PC-9 (cell line): Measurements from ENCODE around the gene ACSL6. TPM values are rescaled to one million over a fixed set of nuclear protein-coding genes. Genes with fewer than 3 reads are reported as not detected.

Source experiments
- BruUV-seq: library from RNA; stranded (reverse); fragments of 400-500 nt; replicated peaks from 2 replicates; lab custom pipeline; 2021; lab: Mats Ljungman, UMichigan
- CTCF ChIA-PET: fragments of 300-600 bp; sonication (Branson Sonifier 250); formaldehyde crosslinking; loops from one replicate; lab custom pipeline; 2022; ENCODE audit warnings: antibody characterized with exemption; lab: Charles Lee
- POLR2A ChIA-PET: fragments of 300-600 bp; sonication (Branson Sonifier 250); formaldehyde crosslinking; loops from one replicate; lab custom pipeline; 2022; ENCODE audit warnings: antibody characterized with exemption; ENCODE audit not compliant: unreplicated experiment; lab: Charles Lee
- DNase-seq, 2 experiments: peaks; one replicate each; pipeline versions ENCODE4 v3.0.0 to v3.0.0-alpha.2; 2015 to 2022; ENCODE audit warnings: mixed read lengths in 1 of 2
- H2AFZ ChIP-seq: fragments of 200-600 bp; sonication (generic); 2 replicates; pipeline ENCODE4 v1.8.1; 2017; ENCODE audit warnings: antibody characterized with exemption
- H3F3A ChIP-seq: fragments of 200-600 bp; sonication (generic); 2 replicates; pipeline ENCODE4 v1.8.1; 2017; ENCODE audit warnings: antibody characterized with exemption, mild to moderate bottlenecking, low read depth; ENCODE audit not compliant: insufficient read depth
- H3K27ac ChIP-seq: fragments of 200-600 bp; sonication (generic); 2 replicates; pipeline ENCODE4 v1.6.1; 2016; ENCODE audit warnings: mixed run types
- H3K27me3 ChIP-seq: fragments of 200-600 bp; sonication (generic); 2 replicates; pipeline ENCODE4 v1.6.1; 2016; ENCODE audit warnings: low read depth, mixed run types; ENCODE audit not compliant: insufficient read depth
- H3K36me3 ChIP-seq: fragments of 200-600 bp; sonication (generic); 2 replicates; pipeline ENCODE4 v1.6.1; 2016; ENCODE audit warnings: low read depth, mixed run types
- H3K4me1 ChIP-seq: fragments of 200-600 bp; sonication (generic); replicated peaks from 2 replicates; pipeline ENCODE4 v1.6.1; 2016; ENCODE audit warnings: mixed run types; ENCODE audit not compliant: insufficient read depth
- H3K4me2 ChIP-seq: fragments of 200-600 bp; sonication (generic); 2 replicates; pipeline ENCODE4 v1.6.1; 2017; ENCODE audit warnings: mixed run types
- H3K4me3 ChIP-seq: fragments of 200-600 bp; sonication (generic); 2 replicates; pipeline ENCODE4 v1.6.1; 2016; ENCODE audit warnings: mixed run types
- H3K79me2 ChIP-seq: fragments of 200-600 bp; sonication (generic); 2 replicates; pipeline ENCODE4 v1.6.1; 2017; ENCODE audit warnings: low read depth, mixed run types
- H3K9me2 ChIP-seq: fragments of 200-600 bp; sonication (generic); 2 replicates; pipeline ENCODE4 v1.8.1; 2017; ENCODE audit warnings: mild to moderate bottlenecking; ENCODE audit not compliant: insufficient read depth
- H3K9me3 ChIP-seq: fragments of 200-600 bp; sonication (generic); 2 replicates; pipeline ENCODE4 v1.8.1; 2016; ENCODE audit warnings: low read depth; ENCODE audit not compliant: insufficient read depth
- H4K20me1 ChIP-seq: fragments of 200-600 bp; sonication (generic); 2 replicates; pipeline ENCODE4 v1.8.1; 2017; ENCODE audit not compliant: insufficient read depth
- CTCF ChIP-seq: fragments of 200-600 bp; sonication (generic); conservative IDR thresholded peaks from 2 replicates; pipeline ENCODE4 v1.6.1; 2017; ENCODE audit warnings: mixed run types, antibody characterized with exemption, mild to moderate bottlenecking, moderate library complexity
- EZH2 ChIP-seq: fragments of 200-600 bp; sonication (generic); IDR thresholded peaks from 2 replicates; pipeline ENCODE4 v1.8.0; 2017; ENCODE audit warnings: antibody characterized with exemption, low read depth
- intact Hi-C: fragments of 100-400 bp; cut with micrococcal nuclease; formaldehyde crosslinking; loops from one replicate; pipeline ENCODE4 v1.10.0; 2022; ENCODE audit not compliant: unreplicated experiment
- total RNA-seq: library from RNA; stranded (reverse); gene quantifications from 2 replicates; pipeline ENCODE4 v1.2.3, GENCODE V29; 2021

Gene ACSL6
- total RNA-seq, 1 experiment from 2014 or later: not detected

- TF ChIP-seq EZH2 (no peak), CTCF (no peak)
- Histone ChIP-seq H3K4me3 (no peak overlapping the region), H3K4me1 (peaks cover 10% of the 10 kb centered on the region; the same call in 1 of the 2 replicates), H3F3A (no peaks in the 10 kb centered on the region), H4K20me1 (no peaks in the 10 kb centered on the region), H3K9me3 (no peaks in the 10 kb centered on the region), H3K9me2 (no peaks in the 10 kb centered on the region), H3K27ac (no peak overlapping the region), H2AFZ (no peak overlapping the region), H3K27me3 (no peaks in the 10 kb centered on the region), H3K36me3 (no peaks in the 10 kb centered on the region), H3K4me2 (no peak overlapping the region), H3K79me2 (no peaks in the 10 kb centered on the region)
- no peak for DNase-seq
- BruUV-seq: no TSS peak
- ChIA-PET CTCF (no interaction called here), POLR2A (no interaction called here)
- intact Hi-C loops: no loop called here
Measured at GRCh38 chr5:132003170-132003744, 8.2 kb downstream of the ACSL6 start.

- H3K4me1 ChIP-seq: peaks cover 10% of the 10 kb centered on the region; the same call in 1 of the 2 replicates
- intact Hi-C loops: no loop called here
- H3K27me3 ChIP-seq: no peaks in the 10 kb centered on the region
- H3F3A ChIP-seq: no peaks in the 10 kb centered on the region
- DNase-seq: no peak
- no peak overlapping the region for H2AFZ ChIP-seq
- no peak for TF ChIP-seq CTCF
- no peak for TF ChIP-seq EZH2
- no peak overlapping the region for H3K4me2 ChIP-seq
- no peaks in the 10 kb centered on the region for H3K9me3 ChIP-seq
- H3K9me2 ChIP-seq: no peaks in the 10 kb centered on the region
- ChIA-PET CTCF (no interaction called here), POLR2A (no interaction called here)
- H3K79me2 ChIP-seq: no peaks in the 10 kb centered on the region
- no peak overlapping the region for H3K27ac ChIP-seq
- BruUV-seq: no TSS peak
- no peaks in the 10 kb centered on the region for H4K20me1 ChIP-seq
- no peaks in the 10 kb centered on the region for H3K36me3 ChIP-seq
- H3K4me3 ChIP-seq: no peak overlapping the region
Measured at GRCh38 chr5:132002757-132003156, 8.7 kb downstream of the ACSL6 start.

- Histone ChIP-seq H3K4me3 (no peak overlapping the region), H3K27ac (no peak overlapping the region), H2AFZ (no peak overlapping the region), H3K27me3 (no peaks in the 10 kb centered on the region), H3K79me2 (no peaks in the 10 kb centered on the region), H3K9me3 (no peaks in the 10 kb centered on the region), H3F3A (no peaks in the 10 kb centered on the region), H4K20me1 (no peaks in the 10 kb centered on the region), H3K9me2 (no peaks in the 10 kb centered on the region), H3K4me1 (peaks cover 10% of the 10 kb centered on the region; the same call in 1 of the 2 replicates), H3K36me3 (no peaks in the 10 kb centered on the region), H3K4me2 (no peak overlapping the region)
- peak; percentile 58 to 66 for DNase-seq
- ChIA-PET CTCF (interaction anchor here (0.6 kb wide), 1 partner anchor 437 kb away, joined by 3 read pairs; no protein-coding TSS in a partner anchor), POLR2A (no interaction called here)
- intact Hi-C loops: no loop called here
- no TSS peak for BruUV-seq
- TF ChIP-seq EZH2 (no peak), CTCF (no peak)
Measured at GRCh38 chr5:132001647-132002561, 9.6 kb downstream of the ACSL6 start.
